Neutrophil (primary cell): Measurements from ENCODE around the gene DDX6.
"Not testable (repeated sequence)": the region's sequence is repeated elsewhere in the genome, so short reads cannot be mapped to it uniquely, and the experiment has no call there.

ENCODE experiments used
- H3K27ac ChIP-seq: fragments of 200-600 bp; sonication (generic); 2 replicates; pipeline ENCODE4 v1.5.1; 2016; ENCODE audit warnings: mild to moderate bottlenecking, moderate library complexity
- H3K27me3 ChIP-seq: fragments of 200-600 bp; sonication (generic); 2 replicates; pipeline ENCODE4 v1.6.0; 2016; ENCODE audit warnings: mild to moderate bottlenecking
- H3K36me3 ChIP-seq: fragments of 200-600 bp; sonication (generic); 2 replicates; pipeline ENCODE4 v1.5.1; 2017
- H3K4me1 ChIP-seq, 2 experiments: fragments of 200-600 bp in 1 of 2; sonication (generic) in 1 of 2; 1 replicate in 1 of 2; 2 replicates in 1 of 2; pipeline versions ENCODE4 v1.5.1 to v1.6.1; 2013 to 2016; ENCODE audit warnings: low read depth in 1 of 2, low read length in 1 of 2, mild to moderate bottlenecking in 1 of 2, moderate library complexity in 1 of 2; ENCODE audit not compliant: control insufficient read depth in 1 of 2, insufficient read depth in 1 of 2
- H3K4me3 ChIP-seq, 2 experiments: fragments of 200-600 bp in 1 of 2; sonication (generic) in 1 of 2; 1 replicate in 1 of 2; 2 replicates in 1 of 2; pipeline ENCODE4 v1.5.1; 2013 to 2016; ENCODE audit warnings: low read depth in 1 of 2, low read length in 1 of 2, mild to moderate bottlenecking in 1 of 2, moderate library complexity in 1 of 2
- H3K9me3 ChIP-seq: fragments of 200-600 bp; sonication (generic); 2 replicates; pipeline ENCODE4 v1.5.1; 2016
- TF ChIP-seq, protein P1 (sequence below): fragments of 200-600 bp; sonication (generic); IDR thresholded peaks from 2 replicates; pipeline ENCODE4 v1.5.1; 2016; ENCODE audit warnings: antibody characterized with exemption

Gene DDX6

GRCh38 chr11:118789501-118790356, 1.2 kb downstream of the DDX6 start:
- H3K27me3 ChIP-seq: no peaks in the 10 kb centered on the region
- TF ChIP-seq, protein P1, sequence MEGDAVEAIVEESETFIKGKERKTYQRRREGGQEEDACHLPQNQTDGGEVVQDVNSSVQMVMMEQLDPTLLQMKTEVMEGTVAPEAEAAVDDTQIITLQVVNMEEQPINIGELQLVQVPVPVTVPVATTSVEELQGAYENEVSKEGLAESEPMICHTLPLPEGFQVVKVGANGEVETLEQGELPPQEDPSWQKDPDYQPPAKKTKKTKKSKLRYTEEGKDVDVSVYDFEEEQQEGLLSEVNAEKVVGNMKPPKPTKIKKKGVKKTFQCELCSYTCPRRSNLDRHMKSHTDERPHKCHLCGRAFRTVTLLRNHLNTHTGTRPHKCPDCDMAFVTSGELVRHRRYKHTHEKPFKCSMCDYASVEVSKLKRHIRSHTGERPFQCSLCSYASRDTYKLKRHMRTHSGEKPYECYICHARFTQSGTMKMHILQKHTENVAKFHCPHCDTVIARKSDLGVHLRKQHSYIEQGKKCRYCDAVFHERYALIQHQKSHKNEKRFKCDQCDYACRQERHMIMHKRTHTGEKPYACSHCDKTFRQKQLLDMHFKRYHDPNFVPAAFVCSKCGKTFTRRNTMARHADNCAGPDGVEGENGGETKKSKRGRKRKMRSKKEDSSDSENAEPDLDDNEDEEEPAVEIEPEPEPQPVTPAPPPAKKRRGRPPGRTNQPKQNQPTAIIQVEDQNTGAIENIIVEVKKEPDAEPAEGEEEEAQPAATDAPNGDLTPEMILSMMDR: no peak
- H3K4me3 ChIP-seq: peak overlapping the region; percentile 96 to 100
- H3K9me3 ChIP-seq: no peaks in the 10 kb centered on the region
- peaks cover 44 to 53% of the 10 kb centered on the region in 2 experiments for H3K4me1 ChIP-seq
- H3K27ac ChIP-seq: peak overlapping the region; percentile 100
- H3K36me3 ChIP-seq: peaks cover 16% of the 10 kb centered on the region

DNA sequence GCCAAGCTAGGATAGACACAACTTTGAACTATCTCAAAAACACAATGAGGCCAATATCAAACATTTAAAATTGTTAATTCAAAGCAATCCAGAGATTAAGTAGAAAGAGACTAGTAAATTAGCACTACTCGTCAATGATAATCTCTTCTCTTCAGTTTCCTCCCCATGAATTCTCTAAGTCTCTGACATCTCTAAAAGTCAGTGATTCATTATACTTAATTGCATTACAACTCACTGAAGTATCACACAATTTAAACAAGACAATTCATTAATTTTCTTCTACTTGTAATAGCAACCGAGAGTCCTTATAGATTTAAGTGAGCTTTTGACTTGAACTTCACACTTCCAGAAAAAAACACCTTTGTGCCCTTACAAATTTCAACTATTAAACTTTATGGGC, 4.3 kb downstream of the DDX6 start:
- no peaks in the 10 kb centered on the region for H3K27me3 ChIP-seq
- TF ChIP-seq, protein P1: no peak
- peak overlapping the region; percentile 47 for H3K27ac ChIP-seq
- H3K9me3 ChIP-seq: no peaks in the 10 kb centered on the region
- peaks cover 47% of the 10 kb centered on the region for H3K36me3 ChIP-seq
- H3K4me3 ChIP-seq: no peak overlapping the region
- peaks cover 30 to 37% of the 10 kb centered on the region in 2 experiments for H3K4me1 ChIP-seq

- H3K4me3 ChIP-seq: no peak overlapping the region
- H3K27ac ChIP-seq: peak overlapping the region; percentile 21
- no peaks in the 10 kb centered on the region for H3K9me3 ChIP-seq
- peaks cover 60% of the 10 kb centered on the region for H3K36me3 ChIP-seq
- peaks cover 30 to 37% of the 10 kb centered on the region in 2 experiments for H3K4me1 ChIP-seq
- TF ChIP-seq, protein P1: no peak
- no peaks in the 10 kb centered on the region for H3K27me3 ChIP-seq
These were observed 5.6 kb downstream of the DDX6 start for GRCh38 chr11:118785362-118785761.

DNA sequence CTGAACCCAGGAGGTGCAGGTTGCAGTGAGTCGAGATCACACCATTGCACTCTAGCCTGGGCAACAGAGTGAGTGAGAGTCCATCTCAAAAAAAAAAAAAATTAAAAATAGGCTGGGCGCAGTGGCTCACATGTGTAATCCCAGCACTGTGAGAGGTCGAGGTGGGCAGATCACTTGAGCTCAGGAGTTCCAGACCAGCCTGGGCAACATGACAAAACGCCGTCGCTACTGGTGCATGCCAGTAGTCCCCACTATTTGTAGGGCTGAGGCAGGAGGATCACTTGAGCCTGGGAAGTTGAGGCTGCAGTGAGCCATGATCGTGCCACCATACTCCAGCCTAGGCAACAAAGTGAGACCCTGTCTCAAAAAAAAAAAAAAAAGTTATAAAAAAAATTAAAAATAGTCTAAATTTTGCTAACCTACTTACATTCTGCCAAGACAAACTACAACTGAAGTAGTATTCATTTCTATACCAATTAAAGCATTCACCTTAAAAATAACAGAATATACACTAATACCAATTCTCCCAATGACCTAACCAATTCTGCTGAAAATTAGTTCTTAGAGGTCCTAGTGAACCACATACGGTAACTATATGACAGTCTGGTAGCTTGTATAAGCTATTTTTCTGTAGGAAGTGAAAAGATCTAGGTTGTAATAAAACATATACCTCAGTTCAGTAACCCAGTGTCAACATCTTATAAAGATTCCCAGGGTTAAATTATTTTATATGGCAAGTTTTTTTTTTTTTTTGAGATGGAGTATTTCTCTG, 7.1 kb downstream of the DDX6 start:
- H3K27me3 ChIP-seq: no peaks in the 10 kb centered on the region
- H3K36me3 ChIP-seq: peaks cover 75% of the 10 kb centered on the region
- no peak overlapping the region for H3K27ac ChIP-seq
- TF ChIP-seq, protein P1: no peak
- H3K9me3 ChIP-seq: no peaks in the 10 kb centered on the region
- peaks cover 19 to 31% of the 10 kb centered on the region in 2 experiments for H3K4me1 ChIP-seq
- H3K4me3 ChIP-seq: no peak overlapping the region

GRCh38 chr11:118783324-118783723, 7.6 kb downstream of the DDX6 start:
- H3K27ac ChIP-seq, H3K27me3 ChIP-seq, H3K9me3 ChIP-seq, H3K4me3 ChIP-seq: not testable (repeated sequence)
- H3K36me3 ChIP-seq: peaks cover 80% of the 10 kb centered on the region
- H3K4me1 ChIP-seq: peaks cover 14 to 26% of the 10 kb centered on the region in 2 experiments

- Histone ChIP-seq H3K27ac (no peak overlapping the region), H3K27me3 (no peaks in the 10 kb centered on the region), H3K9me3 (no peaks in the 10 kb centered on the region), H3K4me1 (peaks cover 7 to 9% of the 10 kb centered on the region in 2 experiments), H3K36me3 (peaks cover 93% of the 10 kb centered on the region), H3K4me3 (no peak overlapping the region)
- TF ChIP-seq, protein P1: no peak
These were observed 12.1 kb downstream of the DDX6 start for GRCh38 chr11:118778898-118779297.
